Measurements from ENCODE around the gene MARCO. TPM values are rescaled to one million over a fixed set of nuclear protein-coding genes. Genes with fewer than 3 reads are reported as not detected.

MARCO gene
- total RNA-seq, 4 donors from 2014 or later = 0.91 to 6.7 (median 1.6) TPM

GRCh38 chr2:119019521-119019920, 77.5 kb downstream of the MARCO start:
- intact Hi-C loops (cut with DNase I; ENCODE audit: low total_unique reads) = loop anchor here (10.0 kb wide), 1 partner anchor 455 kb away; no protein-coding TSS in a partner anchor

GRCh38 chr2:119022678-119023077, 80.7 kb downstream of the MARCO start:
- WGBS, 2 donors = 91 to 94% methylated on average over 4 of the region's 4 CpGs
- H3K4me3 ChIP-seq (ENCODE audit: low read depth, poor library complexity, severe bottlenecking) = no peak overlapping the region
- DNase-seq (ENCODE audit: low spot score in 2 of 2) = no peak
- intact Hi-C loops (cut with DNase I; ENCODE audit: low total_unique reads) = no loop called here
- no peak for TF ChIP-seq POLR2A (IDR thresholded peaks at IDR 0.05)
- TF ChIP-seq CTCF (IDR thresholded peaks at IDR 0.05) = no peak

More at GRCh38 chr2:119019521-119019920, 77.5 kb downstream of the MARCO start:
- TF ChIP-seq CTCF (IDR thresholded peaks at IDR 0.05) (no peak), POLR2A (IDR thresholded peaks at IDR 0.05) (no peak)
- H3K4me3 ChIP-seq (ENCODE audit: low read depth, poor library complexity, severe bottlenecking) = no peak overlapping the region
- DNase-seq (ENCODE audit: low spot score in 2 of 2) = no peak

- no peak for TF ChIP-seq CTCF (IDR thresholded peaks at IDR 0.05)
- no peak for TF ChIP-seq POLR2A (IDR thresholded peaks at IDR 0.05)
- DNase-seq (ENCODE audit: low spot score in 2 of 2) = no peak
- intact Hi-C loops (cut with DNase I; ENCODE audit: low total_unique reads) = no loop called here
- no peak overlapping the region for H3K4me3 ChIP-seq (ENCODE audit: low read depth, poor library complexity, severe bottlenecking)
- 40 to 47% methylated on average over 2 of the region's 2 CpGs for WGBS, 2 donors
Measured at GRCh38 chr2:119023534-119023933, 81.5 kb downstream of the MARCO start.

- intact Hi-C loops (cut with DNase I; ENCODE audit: low total_unique reads) = no loop called here
Measured at GRCh38 chr2:119024152-119024551, 82.2 kb downstream of the MARCO start.

GRCh38 chr2:119024568-119024967, 82.6 kb downstream of the MARCO start:
- 70 to 76% methylated on average over 3 of the region's 3 CpGs for WGBS, 2 donors

More at GRCh38 chr2:119024152-119024551, 82.2 kb downstream of the MARCO start:
- no peak for DNase-seq (ENCODE audit: low spot score in 2 of 2)
- no peak for TF ChIP-seq CTCF (IDR thresholded peaks at IDR 0.05)
- no peak for TF ChIP-seq POLR2A (IDR thresholded peaks at IDR 0.05)
- 82 to 89% methylated on average over 9 of the region's 9 CpGs for WGBS, 2 donors
- no peak overlapping the region for H3K4me3 ChIP-seq (ENCODE audit: low read depth, poor library complexity, severe bottlenecking)

More at GRCh38 chr2:119024568-119024967, 82.6 kb downstream of the MARCO start:
- no peak overlapping the region for H3K4me3 ChIP-seq (ENCODE audit: low read depth, poor library complexity, severe bottlenecking)
- intact Hi-C loops (cut with DNase I; ENCODE audit: low total_unique reads) = no loop called here
- DNase-seq (ENCODE audit: low spot score in 2 of 2) = no peak
- TF ChIP-seq POLR2A (IDR thresholded peaks at IDR 0.05) (no peak), CTCF (IDR thresholded peaks at IDR 0.05) (no peak)

All from lower leg skin (tissue), 4 donors.